ENCODE data around the gene TCTN1.

- TF ChIP-seq, protein P1, sequence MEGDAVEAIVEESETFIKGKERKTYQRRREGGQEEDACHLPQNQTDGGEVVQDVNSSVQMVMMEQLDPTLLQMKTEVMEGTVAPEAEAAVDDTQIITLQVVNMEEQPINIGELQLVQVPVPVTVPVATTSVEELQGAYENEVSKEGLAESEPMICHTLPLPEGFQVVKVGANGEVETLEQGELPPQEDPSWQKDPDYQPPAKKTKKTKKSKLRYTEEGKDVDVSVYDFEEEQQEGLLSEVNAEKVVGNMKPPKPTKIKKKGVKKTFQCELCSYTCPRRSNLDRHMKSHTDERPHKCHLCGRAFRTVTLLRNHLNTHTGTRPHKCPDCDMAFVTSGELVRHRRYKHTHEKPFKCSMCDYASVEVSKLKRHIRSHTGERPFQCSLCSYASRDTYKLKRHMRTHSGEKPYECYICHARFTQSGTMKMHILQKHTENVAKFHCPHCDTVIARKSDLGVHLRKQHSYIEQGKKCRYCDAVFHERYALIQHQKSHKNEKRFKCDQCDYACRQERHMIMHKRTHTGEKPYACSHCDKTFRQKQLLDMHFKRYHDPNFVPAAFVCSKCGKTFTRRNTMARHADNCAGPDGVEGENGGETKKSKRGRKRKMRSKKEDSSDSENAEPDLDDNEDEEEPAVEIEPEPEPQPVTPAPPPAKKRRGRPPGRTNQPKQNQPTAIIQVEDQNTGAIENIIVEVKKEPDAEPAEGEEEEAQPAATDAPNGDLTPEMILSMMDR (IDR thresholded peaks at IDR 0.05), result no peak
- TF ChIP-seq POLR2A (IDR thresholded peaks at IDR 0.05), result no peak
These were observed 38.6 kb upstream of the TCTN1 start for GRCh38 chr12:110575326-110575725.

Measured in tibial nerve (tissue), 3 donors.